ENCODE measurements around the gene RNF213.

RNF213 gene
- 1,208 to 3,916 (median 1,943) reads per million in 3 experiments for total RNA-seq

DNA sequence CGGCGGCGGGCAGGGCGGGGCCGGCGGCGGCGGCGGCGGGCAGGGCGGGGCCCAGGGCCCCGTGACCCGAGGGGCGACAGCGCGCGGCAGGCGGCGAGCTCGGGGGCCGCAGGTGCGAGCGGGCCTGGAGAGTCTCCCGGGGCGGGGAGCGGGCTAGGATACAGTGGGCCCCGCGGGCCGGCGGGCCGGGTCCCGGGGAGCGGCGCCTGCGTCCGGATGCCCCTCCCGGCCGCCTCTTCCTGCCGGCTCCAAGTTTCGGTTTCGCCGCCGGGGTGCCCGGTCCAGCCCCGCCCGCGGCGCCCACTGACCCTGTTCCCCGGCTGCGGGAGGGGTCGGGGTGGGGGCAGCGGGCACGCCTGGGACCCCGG, at the start of gene RNF213:
Gene RNF213 (plus strand): TSS at position 62 of the 368 bp plus-strand sequence. CDS start 2,830 bp downstream, outside the sequence.
- DNase-seq = peak; percentile 57

DNA sequence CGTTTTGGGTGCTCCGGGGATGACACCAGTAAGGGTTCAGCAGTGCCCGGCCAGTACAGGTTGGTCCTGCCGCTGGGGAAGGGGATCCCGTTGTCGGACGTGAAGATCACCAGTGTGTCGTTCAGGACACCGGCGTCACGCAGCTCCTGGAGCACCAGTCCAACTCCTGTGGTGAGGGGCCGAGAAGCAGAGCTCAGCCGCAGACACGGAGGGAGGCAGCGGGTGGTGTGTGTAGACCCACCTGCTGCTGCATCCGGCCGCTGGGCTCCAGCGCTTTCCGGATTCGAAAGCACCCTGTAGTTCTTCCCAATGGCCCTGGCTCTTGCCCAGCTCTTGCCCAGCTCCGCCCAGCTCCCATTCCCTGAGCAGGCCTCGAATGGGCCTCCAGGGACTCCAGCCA, 48.5 kb upstream of the RNF213 start:
- no peak for DNase-seq

DNA sequence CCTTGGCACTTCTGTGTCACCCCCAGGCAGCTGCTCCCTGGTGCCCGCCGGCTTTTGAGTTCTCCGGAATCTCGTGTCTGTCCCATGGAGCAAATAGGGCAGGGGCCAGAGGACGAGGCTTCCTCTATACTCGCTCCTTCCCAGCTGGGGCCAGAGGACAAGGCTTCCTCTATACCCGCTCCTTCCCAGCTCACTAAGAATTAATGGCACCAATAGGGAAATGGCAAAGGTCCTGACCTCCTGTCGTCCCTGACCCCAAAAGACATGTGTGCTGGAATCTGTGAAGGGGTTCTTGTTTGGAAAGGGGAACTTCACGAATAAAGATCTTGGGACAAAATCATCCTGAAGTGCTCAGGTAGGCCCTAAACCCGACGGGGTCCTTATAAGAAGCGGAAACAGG, 48.1 kb upstream of the RNF213 start:
- DNase-seq = no peak

DNA sequence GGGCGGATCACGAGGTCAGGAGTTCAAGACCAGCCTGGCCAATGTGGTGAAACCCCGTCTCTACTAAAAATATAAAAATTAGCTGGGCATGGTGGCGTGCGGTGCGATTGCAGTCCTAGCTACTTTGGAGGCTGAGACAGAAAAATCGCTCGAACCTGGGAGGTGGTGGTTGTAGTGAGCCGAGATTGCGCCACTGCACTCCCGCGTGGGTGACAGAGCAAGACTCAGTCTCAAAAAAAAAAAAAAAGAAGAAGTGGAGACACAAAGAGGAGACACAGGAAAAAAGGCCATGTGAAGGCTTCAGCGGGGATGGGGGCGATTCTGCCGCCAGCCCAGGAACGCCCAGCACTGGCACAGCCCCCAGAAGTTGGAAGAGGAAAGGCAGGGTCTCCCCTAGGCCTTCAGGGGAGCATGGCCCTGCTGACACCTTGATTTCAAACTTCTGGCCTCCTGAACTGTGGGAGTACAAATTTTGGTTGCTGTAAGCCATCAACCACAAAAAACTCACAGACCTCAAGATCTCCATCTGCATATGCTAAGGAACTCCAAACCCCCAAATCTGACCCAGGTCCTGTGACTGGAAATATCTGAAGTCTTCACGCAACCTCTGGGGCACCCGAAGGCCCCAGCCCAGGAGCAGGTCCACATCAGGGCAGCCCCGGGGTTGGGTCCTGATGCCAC, 47.5 kb upstream of the RNF213 start:
- no peak for DNase-seq

DNA sequence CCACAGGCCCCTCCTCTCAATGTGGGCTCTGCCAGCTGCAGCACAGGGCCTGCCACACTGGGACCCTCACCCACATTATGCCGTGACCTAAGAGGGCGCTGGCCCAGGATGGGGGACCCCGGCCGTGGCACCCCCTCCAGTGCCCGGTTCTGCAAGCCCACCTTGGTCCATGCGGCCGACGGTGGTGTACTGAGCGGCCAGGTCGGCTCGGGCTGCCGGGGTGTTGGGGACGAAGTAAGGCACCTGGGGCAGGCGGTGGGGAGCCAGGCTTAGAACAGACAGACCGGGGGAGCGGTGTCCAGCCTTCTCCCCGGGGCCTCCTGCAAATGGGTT, 47.0 kb upstream of the RNF213 start:
- DNase-seq = no peak

DNA sequence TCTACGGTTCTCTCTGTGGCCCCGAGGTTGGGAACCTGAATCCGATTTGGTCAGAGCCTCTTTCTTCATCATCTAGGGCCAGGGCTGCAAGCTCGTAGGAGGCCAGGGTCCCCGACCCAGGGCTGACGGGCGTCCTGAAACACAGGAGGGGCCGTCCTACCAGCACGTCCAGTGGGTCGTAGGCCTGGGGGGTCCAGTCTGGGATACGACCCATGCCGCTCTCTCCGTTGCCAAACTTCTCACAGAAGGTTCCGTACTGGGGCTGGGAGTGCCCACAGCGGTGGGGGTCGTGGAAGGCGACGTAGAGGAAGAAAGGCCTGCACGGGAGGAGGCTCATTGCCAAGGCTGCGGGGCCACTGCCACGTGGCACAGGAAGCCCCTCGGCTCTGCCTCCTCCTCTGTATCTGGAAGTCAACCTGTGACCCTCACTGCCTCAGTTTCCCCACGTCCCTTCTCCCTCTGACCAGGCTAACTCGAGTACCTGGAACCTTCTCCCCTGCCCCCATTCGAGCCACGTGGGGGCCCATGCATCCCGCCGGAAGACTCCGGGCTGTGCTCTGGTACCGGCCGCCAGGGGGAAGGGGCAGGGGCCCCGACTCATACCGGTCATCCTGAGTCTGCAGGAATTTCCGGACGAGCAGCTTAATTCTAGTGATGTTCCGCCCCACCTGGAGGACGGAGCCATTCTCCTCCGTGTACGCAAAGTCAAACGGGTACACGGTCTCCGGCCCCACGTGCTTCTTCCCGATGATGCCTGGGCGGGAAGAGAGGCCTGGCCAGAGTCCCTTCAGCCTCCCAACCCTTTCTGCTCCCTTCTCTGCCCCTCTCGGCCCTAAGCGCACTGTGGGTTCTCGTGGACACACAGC, 46.4 kb upstream of the RNF213 start:
- DNase-seq = no peak

DNA sequence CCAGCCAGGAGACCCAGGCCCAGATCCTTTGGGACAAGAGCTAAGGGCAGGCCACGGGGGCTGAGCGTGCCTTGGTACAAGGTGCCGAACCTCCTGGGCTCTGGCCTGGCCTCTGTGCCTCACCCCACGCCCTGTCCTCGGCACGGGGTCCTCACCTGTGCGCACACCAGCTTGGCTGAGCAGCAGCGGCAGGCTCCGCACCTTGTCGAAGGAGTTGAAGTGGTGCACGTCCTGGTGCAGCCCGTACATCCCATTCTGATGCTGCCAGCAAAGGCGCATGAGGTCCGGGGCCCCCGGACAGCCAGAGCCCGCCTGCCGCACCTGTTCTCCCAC, 45.8 kb upstream of the RNF213 start:
- DNase-seq = no peak

DNA sequence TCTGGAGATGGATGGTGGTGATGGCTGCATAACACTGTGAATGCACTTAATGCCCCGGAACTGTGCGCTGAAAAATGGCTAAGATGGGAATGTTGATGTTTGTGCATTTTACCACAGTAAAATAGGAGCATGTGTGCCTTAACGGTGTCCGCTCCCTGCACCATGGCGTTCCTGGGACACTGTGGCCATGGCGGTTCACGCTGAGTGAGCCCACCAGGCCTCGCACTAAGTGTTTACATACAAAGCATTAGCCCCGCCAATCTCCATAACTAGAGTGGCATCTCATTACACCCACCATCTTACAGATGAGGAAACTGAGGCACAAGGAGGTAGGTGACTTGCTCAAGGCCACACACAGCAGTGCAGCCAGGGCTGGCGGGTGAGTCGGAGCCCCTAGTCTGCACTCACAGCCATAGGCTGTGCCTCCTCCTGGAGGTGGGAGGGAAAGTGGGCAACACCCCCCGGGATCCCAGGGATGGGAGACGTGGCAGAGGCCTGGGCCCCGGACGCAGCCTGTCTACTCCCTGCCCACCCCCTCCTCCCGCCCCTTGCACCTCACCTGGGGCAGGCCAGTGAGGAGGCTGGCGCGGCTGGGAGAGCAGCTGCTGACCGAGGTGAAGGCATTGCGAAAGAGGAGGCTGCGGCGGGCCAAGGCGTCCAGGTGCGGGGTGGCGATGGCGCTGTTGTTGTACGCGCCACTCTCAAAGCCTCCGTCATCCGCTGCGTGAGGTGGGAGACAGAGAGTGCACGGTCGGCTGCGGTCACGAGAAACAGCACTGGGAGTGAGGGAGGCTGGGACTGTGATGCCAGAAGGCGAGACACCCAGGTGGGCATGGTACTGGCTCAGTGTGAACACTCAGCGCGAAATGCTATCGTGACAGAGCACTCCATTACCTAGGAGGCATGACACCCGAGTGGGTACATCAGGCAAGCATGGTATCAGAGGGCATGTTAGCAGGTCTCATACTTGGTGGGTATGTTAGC, 43.9 kb upstream of the RNF213 start:
- DNase-seq = no peak

DNA sequence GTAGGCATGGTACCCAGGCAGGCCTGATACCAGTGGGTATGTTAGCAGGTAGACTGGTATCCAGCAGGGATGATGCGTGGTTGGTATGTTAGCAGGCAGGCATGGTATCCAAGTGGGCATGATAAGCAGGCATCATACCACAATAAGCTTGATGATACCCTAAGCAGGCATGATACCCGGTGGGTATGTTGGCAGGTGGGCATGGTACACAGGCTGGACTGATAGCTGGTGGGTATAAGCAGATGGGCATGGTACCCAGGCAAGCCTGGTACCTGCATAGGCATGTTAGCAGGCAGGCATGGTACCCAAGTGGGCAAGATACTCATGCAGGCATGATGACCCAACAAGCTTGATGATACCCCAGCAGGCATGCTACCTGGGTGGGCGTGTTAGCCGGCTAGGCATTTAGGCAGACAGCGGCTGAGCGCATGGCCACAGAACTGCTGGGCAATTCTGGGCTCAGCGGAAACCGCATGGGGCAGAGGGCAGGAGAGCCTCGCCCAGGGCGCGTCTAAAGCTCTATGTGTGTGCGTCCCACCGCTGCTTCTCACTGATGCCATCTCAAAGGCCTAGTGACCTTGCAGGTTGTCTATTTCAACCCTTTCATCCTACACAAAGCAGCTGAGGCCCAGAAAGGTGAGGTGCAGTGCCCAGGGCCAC, 42.8 kb upstream of the RNF213 start:
- DNase-seq = no peak

DNA sequence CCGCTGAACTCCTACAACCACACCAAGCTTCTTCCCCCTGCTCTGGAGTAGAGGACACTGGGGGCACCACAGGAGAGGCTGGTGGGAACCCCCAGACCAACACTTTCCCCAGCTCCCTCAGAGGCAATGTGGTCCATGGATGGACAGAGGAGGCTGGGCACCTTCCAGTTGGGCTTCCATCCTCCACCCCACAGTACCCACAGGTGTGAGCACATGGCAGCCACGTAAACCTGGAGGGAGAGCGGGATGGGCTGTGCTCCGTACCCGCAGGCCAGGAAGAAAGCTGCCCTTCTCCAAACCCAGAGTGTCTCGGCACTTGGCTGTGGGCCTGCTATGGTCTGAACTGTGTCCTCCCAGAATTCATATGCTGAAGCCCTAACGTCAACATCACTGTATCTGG, 42.3 kb upstream of the RNF213 start:
- DNase-seq = no peak

DNA sequence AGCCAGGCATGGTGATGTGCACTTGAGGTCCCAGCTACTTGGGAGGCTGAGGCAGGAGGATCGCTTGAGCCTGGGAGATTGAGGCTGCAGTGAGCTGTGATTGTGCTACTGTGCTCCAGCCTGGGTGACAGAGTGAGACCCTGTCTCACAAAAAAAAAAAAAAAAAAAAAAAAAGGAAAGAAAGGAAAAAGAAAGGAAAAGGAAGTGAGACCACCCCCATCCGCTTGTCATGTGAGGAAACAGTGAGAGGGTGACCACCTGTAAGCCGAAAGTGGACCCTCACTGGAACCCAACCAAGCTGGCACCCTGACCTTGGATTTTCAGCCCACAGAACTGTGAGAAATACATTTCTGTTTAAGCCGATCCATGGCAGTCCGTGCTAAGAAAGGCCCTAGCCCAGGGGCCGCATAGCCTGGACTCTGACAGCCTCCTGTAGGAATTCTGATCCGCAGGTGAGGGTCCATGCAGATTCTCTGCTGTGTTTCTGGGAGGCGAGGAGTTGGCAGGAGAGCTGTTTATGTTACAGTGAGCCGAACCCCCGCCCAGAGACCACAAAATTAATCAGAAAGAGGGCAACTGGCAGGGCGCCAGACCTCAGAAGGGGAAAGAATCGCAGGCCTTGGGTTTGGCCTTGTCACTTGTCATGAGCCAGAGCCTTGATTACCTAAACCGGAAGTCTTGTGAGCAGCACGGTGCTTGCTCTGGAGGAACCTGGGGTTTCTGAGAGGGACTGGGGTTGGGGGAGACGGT, 41.5 kb upstream of the RNF213 start:
- peak; percentile 94 for DNase-seq

DNA sequence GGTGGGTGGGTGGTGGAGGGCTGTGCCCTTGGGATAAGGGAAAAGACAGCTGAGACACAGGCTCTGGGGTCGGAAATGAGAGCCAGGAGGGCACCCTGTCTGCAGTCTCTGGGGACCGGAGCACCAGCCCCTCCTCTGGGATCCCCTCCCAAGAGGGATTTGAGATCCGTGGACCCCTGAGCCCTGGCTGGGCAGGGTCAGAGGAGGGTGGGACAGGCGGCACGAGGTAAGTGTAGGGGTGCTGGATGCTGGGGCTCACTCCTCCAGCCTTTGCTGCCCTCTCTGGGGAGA, 40.9 kb upstream of the RNF213 start:
- DNase-seq = no peak

DNA sequence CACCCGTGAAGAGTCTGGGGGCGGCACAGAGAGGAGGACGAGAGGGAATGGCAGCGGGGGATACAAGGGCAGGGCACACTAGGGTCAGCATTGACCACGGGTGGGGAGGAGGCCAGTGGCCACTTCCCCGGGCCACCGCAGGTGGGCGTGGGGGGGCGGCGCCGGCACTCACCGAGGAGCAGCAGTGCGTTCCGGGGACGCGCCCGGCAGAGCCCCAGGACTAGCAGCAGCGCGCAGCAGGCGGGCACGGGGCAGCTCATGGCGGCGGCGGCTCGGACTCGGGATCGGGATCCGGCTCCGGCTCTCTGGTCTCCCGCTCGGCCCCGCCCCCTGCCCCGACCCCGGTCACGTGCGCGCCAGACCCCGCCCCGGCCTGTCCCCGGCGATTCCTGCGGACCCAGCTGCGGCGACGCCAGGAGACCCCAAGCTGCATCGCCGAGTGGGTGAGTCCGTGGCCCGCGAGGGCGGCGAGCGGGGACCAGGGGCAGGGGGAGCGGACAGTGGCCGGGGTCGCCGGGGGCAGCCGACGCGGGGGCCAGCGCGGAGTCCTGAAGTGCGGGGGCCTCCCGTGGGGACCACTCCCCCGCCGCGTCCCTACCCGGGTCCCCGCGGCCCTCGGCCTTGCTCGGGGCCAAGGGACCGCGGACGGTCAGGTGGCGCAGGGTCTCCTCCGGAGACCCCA, 40.5 kb upstream of the RNF213 start, which contains the start of the genes SGSH and SLC26A11:
Gene SGSH (minus strand): TSS at position 280 of the 682 bp plus-strand sequence. CDS start 20 bp downstream, at position 260.
Gene SLC26A11 (plus strand): TSS at position 374 of the 682 bp plus-strand sequence. CDS start 1,134 bp downstream, outside the sequence.
- peak; percentile 45 for DNase-seq

DNA sequence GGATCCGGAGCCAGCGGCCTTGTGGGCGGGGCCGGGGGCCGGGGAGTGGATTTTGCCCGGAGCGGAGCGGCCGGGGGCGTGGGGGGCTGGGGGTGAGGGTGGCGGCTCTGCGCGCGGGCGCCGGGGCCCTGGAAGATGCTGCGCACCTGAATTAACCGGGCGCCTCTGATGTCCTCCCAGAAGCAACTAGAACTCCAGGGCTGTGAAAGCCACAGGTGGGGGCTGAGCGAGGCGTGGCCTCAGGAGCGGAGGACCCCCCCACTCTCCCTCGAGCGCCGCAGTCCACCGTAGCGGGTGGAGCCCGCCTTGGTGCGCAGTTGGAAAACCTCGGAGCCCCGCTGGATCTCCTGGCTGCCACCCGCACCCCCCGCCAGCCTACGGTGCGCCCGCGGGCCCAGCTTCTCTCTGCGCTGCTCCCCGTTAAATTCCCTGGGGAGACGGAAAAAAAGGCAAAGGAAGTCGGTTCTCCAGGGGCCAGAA, 39.9 kb upstream of the RNF213 start:
- no peak for DNase-seq

DNA sequence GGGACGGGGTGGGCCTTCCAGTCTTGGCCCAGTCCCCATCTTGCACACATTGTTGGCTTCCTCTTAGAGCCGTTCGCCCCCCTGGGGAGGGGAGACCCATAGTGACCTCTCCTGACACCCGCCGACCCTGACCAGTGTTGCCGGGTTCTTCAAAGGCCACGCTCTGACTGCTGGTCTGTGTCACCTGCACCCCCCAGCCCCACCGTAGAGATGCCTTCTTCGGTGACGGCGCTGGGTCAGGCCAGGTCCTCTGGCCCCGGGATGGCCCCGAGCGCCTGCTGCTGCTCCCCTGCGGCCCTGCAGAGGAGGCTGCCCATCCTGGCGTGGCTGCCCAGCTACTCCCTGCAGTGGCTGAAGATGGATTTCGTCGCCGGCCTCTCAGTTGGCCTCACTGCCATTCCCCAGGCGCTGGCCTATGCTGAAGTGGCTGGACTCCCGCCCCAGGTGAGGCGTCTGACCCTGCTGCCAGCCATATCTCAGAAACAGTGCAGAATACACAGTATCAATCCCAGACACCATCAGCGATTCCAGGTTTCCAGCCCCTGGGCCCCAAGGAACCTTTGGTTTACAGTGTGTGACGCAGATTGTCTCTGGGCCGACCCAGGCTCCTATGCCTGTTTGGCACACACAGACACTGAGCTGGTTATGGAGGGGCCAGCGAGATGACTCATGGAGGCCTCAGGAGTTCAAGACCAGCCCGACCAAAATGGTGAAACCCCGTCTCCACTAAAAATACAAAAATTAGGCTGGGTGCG, 39.1 kb upstream of the RNF213 start:
- DNase-seq = no peak

DNA sequence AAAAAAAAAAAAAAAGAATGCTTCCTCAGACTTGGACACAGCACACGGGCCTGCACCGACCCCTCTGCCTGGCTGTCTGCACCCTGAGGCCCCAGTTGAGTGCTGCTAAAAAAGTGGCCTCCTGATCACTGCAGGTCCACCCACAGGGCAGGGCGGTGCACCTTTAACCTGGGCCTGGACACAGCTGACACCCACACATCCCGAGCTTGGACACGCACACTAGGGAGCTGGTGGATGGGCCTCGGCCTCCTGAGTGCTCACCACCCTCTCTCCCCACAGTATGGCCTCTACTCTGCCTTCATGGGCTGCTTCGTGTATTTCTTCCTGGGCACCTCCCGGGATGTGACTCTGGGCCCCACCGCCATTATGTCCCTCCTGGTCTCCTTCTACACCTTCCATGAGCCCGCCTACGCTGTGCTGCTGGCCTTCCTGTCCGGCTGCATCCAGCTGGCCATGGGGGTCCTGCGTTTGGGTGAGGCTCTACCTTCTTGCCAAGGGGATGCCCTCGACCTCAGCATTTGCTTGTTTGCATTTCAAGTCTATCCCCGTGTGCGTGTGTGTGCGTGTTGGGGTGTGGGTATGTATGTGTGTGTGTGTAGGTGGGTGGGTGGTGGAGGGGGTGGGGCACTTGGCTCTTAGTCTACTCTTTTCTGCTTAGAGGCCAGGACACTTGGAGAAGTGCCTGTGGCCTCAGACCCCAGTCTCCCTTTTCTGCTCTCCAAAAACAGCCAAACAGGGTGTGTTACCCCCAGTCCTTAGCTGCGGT, 38.1 kb upstream of the RNF213 start:
- DNase-seq = no peak

DNA sequence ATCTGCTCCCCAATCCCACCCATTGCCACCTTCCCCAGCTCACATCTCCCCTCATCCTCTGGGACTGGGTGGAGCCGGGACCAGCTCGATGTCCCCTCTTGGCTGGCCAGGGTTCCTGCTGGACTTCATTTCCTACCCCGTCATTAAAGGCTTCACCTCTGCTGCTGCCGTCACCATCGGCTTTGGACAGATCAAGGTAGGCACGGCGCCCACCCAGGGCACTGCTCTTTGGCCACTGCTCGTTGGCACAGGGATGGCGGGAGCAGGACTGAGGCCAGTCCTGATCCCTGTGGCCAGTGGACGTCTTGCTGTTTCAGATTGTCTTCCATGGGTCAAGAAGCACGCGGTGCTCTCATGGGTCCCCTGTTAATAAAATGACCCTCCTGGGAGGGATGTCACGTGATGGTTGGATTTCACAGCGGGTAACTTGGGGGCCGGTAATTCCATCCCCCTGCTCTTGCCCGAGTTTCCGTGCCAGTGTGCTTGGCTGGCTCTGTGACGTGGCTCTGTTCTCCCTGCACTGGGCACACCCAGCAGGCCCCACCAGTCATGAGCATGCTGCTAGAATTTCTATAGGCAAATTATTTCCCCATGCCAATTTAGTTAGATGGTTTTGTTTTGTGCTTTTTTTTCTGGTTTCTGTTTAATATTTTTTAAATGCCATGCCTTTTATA, 37.4 kb upstream of the RNF213 start:
- DNase-seq = no peak

DNA sequence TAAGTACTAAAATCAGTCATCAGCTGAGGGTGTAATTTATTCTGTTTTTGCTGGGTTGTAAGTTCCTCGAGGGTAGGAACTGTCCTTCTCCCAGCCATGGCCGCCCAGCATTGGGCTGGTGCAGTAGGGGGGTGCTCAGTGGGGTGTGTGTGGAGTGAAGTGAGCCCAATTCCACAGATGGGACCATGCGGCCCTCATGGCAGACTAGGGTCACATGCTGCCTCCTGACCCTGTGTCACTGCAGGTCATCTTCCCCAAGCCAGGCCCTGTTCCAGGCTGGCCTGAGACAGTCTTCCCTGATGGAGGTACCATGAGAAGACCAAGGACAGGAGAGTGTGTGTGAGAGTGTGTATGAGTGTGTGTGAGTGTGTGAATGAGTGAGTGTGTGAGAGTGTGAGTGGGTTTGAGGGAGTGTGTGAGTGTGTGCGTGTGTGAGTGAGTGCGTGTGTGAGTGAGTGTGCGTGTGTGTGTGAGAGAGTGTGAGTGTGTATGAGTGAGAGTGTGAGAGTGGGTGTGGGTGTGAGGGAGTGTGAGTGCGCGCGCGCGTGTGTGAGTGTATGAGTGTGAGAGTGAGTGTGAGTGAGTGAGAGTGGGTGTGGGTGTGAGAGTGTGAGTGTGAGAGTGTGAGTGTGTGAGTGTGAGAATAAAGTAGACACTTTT, 36.7 kb upstream of the RNF213 start:
- DNase-seq = no peak
